Kidney epithelial cell (primary cell): ENCODE data around the gene COL4A1. TPM values are rescaled to one million over a fixed set of nuclear protein-coding genes. Genes with fewer than 3 reads are reported as not detected.

Experiments used
- DNase-seq: peaks from one replicate; pipeline ENCODE4 v3.0.0-alpha.2; 2010; ENCODE audit warnings: low read depth
- H3K27me3 ChIP-seq: 2 replicates; pipeline ENCODE4 v1.6.0; 2011; ENCODE audit warnings: low read length; ENCODE audit not compliant: control insufficient read depth, insufficient read depth
- H3K36me3 ChIP-seq: 2 replicates; pipeline ENCODE4 v1.5.1; 2011; ENCODE audit warnings: low read length; ENCODE audit not compliant: control insufficient read depth, insufficient read depth
- H3K4me3 ChIP-seq: 2 replicates; pipeline ENCODE4 v1.5.1; 2011; ENCODE audit warnings: low read depth, mild to moderate bottlenecking, control low read depth, low read length
- total RNA-seq: library from RNA; depleted of rRNA; stranded (reverse); fragments of >200 nt; gene quantifications from 2 replicates; pipeline ENCODE4 v1.2.3, GENCODE V29; 2015
- TF ChIP-seq, protein P1 (sequence below): IDR thresholded peaks from 2 replicates; pipeline ENCODE4 v1.5.1; 2011; ENCODE audit warnings: mild to moderate bottlenecking, moderate library complexity, low read length, control low read depth, inconsistent platforms; ENCODE audit not compliant: insufficient read depth, poor library complexity, severe bottlenecking

The COL4A1 gene
- total RNA-seq, 1 donor from 2014 or later: 1,018 TPM

DNA sequence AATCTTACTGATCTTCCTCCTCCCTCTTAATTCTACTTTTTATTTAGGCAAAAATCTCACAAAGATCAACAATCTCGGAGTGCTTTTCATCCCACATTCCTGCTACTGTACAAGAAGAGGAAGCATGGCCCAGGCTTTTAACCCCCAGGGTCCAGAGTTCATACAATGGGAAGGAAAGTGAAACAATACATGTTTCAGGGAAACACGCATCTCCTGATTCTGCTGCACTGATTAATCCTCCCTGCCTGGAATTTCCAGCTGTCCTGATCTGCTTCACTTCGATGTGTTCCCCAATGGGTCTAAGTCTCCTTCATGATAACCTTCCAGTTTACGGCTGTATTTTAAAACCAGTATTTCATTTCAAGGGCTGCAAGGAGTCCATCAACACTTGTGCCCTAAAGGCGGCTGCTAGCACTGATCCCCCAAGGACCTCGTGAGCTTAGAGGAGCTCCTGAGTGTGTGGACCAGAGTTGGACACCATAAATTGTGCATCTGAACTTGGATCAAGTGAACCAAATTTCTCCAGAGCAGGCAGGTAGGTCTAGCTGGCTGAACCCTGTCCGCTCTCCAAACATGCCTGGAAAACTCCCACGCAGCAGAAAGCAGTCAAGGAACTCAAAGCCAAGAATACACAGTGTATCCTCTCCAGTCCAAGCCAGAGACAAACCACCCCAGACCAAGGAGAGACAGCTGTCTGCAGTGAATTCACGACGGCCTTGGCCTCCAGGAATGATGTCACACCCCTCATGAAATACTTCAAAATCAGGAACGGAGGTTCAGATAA, 44.3 kb downstream of the COL4A1 start:
- TF ChIP-seq, protein P1, sequence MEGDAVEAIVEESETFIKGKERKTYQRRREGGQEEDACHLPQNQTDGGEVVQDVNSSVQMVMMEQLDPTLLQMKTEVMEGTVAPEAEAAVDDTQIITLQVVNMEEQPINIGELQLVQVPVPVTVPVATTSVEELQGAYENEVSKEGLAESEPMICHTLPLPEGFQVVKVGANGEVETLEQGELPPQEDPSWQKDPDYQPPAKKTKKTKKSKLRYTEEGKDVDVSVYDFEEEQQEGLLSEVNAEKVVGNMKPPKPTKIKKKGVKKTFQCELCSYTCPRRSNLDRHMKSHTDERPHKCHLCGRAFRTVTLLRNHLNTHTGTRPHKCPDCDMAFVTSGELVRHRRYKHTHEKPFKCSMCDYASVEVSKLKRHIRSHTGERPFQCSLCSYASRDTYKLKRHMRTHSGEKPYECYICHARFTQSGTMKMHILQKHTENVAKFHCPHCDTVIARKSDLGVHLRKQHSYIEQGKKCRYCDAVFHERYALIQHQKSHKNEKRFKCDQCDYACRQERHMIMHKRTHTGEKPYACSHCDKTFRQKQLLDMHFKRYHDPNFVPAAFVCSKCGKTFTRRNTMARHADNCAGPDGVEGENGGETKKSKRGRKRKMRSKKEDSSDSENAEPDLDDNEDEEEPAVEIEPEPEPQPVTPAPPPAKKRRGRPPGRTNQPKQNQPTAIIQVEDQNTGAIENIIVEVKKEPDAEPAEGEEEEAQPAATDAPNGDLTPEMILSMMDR: no peak
- no peak overlapping the region for H3K4me3 ChIP-seq

DNA sequence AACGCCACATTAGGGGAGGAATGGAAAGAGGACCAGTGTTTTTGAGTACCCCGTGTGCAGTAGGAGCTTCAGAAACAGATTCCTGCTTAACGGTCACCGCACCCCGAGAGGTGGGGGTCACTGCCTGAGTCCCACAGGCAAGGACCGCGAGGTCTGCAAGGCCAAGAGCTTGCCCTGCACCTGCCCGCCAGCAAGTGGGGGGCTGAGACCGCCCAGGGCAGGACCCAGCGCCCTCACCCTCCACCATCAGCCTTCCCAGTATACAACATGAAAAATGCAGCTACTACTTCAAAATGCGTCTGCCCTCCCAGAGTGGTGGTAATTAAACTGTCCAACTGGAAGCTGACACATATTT, 44.9 kb downstream of the COL4A1 start:
- TF ChIP-seq, protein P1: no peak
- no peak for DNase-seq

More for the DNA sequence above, 44.3 kb downstream of the COL4A1 start:
- H3K27me3 ChIP-seq: no peaks in the 10 kb centered on the region
- DNase-seq: no peak
- H3K36me3 ChIP-seq: no peaks in the 10 kb centered on the region

DNA sequence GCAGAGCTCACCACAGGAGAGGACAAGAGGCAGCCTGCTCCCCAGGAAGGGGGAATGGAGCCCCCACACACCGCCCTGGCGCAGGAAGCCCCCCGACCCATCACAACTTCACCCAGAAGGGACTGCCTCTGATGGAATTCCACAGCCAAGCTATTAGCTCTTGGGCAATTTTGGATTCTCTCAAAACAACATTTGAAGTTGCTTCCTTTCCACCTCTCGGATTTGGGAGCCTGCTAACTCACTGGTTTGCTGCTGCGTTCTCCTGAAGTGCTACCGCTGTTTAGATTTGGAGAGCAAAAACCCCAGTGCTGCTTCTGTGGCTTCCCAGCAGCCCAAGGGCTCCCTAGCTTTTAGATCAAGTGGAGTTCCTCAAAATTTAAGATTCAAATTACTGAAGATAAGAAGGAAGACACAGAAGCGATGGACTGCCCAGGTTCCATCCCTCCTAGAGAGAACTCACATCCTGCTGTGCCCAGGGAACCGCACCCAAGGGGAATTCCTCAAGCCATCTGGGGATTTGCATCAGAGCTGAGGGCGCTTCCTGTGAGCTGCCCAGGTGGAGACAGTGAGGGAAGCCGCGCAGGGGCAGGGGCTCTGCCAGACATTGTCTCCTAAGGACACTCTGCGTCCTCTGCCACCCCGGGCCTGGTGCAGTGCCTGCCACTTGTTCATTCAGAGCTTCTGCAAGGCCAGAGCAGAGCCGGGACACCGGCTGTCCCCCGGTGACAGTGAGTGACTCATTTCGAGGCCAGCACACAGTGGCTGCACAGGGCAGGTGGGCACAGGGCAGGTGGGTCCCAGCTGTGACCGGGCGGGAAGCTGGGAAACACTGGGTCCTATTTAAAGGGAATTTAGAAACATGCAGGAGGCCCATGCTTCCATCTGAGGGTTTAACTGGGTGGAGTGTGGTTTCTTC, 45.5 kb downstream of the COL4A1 start:
- Histone ChIP-seq H3K4me3 (no peak overlapping the region), H3K36me3 (peaks cover 1% of the 10 kb centered on the region), H3K27me3 (no peaks in the 10 kb centered on the region)
- TF ChIP-seq, protein P1: no peak
- DNase-seq: no peak

More for the DNA sequence above, 44.9 kb downstream of the COL4A1 start:
- Histone ChIP-seq H3K27me3 (no peaks in the 10 kb centered on the region), H3K4me3 (no peak overlapping the region), H3K36me3 (peaks cover 1% of the 10 kb centered on the region)

DNA sequence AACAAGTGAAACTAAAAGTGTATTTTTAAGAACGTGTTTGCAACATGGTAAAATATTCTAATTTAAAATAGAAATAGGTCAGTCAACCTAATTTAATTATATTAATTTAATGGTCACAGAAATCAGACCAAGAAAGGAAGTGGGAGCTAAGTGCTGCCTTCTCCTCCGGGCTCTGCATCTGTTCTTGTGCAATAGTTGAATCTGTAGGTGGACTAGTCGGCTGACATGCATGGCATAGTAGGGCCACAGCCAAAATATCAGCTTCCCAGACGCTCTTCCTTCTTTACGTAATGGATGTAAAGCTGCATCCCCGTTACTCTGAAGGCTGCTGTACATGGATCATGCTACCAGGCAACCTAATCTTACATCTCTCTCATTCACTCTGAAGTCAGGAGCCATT, 47.3 kb downstream of the COL4A1 start:
- TF ChIP-seq, protein P1: no peak
- no peak for DNase-seq
- H3K4me3 ChIP-seq: no peak overlapping the region
- H3K36me3 ChIP-seq: peaks cover 1% of the 10 kb centered on the region
- no peaks in the 10 kb centered on the region for H3K27me3 ChIP-seq

DNA sequence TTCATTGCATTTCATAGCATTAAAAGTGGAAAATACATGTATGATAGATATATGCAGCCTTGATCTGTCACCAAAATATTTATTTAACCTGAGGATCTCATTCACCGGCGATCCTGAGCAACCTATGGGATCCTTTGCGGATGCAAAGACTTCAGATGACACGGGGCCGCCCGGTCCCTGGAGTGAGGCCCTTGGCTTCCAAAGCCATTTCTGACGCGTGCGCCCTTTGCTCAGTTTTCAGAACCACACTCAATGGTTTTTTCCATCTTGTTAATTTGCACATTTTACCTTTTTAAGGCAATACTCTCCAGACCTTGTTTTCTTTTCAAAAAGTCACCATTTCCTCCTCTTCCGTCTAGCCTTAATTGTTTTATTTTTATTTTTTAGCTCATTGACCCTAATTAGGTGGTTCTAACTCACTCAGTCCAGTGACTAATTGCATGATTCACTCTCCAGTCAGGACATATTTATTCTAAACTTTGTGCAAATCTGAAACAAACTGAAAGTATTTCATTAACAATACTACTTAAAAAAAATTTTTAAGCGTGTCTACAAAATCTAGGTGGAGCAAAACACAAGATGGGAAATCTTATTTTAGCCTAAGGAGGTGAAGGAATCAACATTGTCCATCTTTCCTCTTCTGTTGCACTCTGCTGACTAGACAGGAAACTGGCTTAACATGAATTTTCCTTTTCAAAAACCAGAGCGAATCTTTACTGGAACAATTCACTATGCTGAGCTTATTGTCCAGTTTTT, 47.9 kb downstream of the COL4A1 start:
- Histone ChIP-seq H3K4me3 (no peak overlapping the region), H3K36me3 (peaks cover 1% of the 10 kb centered on the region), H3K27me3 (no peaks in the 10 kb centered on the region)
- DNase-seq: no peak
- TF ChIP-seq, protein P1: no peak
